Duodenal mucosa (tissue), 2 donors: ENCODE results near the gene GRAMD1A.

ENCODE experiments used
- H3K27ac ChIP-seq: one replicate; pipeline ENCODE4 v1.7.0; 2013; ENCODE audit warnings: low read depth, low read length
- H3K27me3 ChIP-seq, 2 donors: one replicate each; pipeline ENCODE4 v1.7.0; 2013; ENCODE audit warnings: low read length in 2 of 2, control low read depth in 1 of 2; ENCODE audit not compliant: insufficient read depth in 2 of 2, control insufficient read depth in 1 of 2
- H3K36me3 ChIP-seq, 2 donors: one replicate each; pipeline ENCODE4 v1.7.0; 2013; ENCODE audit warnings: low read length in 2 of 2, control low read depth in 1 of 2; ENCODE audit not compliant: insufficient read depth in 2 of 2, control insufficient read depth in 1 of 2
- H3K4me1 ChIP-seq, 2 donors: one replicate each; pipeline ENCODE4 v1.7.0; 2013; ENCODE audit warnings: low read length in 2 of 2, control low read depth in 1 of 2; ENCODE audit not compliant: insufficient read depth in 2 of 2, control insufficient read depth in 1 of 2
- H3K4me3 ChIP-seq, 2 donors: one replicate each; pipeline ENCODE4 v1.7.0; 2013; ENCODE audit warnings: low read length in 2 of 2, low read depth in 1 of 2
- H3K9ac ChIP-seq, 2 donors: one replicate each; pipeline ENCODE4 v1.7.0; 2013; ENCODE audit warnings: low read length in 2 of 2, low read depth in 1 of 2
- H3K9me3 ChIP-seq, 2 donors: one replicate each; pipeline ENCODE4 v1.7.0; 2013; ENCODE audit warnings: low read length in 2 of 2, control low read depth in 1 of 2; ENCODE audit not compliant: control insufficient read depth in 1 of 2

Gene GRAMD1A

DNA sequence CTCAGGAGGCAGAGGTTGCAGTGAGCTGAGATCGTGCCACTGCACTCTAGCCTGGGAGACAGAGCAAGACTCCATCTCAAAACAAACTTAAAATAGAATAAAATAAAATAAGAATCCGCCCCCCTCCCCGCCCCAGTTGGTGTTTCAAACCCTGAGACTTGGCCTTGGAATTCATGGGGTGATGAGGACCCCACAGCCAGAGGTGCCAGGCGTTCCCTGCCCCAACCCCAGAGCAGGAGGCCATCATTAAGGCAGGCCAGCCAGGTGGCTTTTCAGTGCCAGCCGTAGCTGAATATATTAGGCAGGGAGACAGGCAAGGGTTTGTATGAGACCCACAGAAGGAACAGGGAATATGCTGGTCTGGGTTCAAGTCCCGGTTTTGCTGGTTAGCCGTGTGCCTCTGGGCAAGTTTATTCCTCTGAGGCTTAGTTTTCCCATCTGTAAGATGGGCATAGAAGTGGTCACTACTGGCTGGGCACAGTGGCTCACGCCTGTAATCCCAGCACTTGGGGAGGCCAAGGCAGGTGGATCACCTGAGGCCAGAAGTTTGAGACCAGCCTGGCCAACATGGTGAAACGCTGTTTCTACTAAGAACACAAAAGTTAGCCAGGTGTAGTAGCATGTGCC, 53.7 kb downstream of the GRAMD1A start:
- H3K9ac ChIP-seq: no peak overlapping the region
- no peaks in the 10 kb centered on the region for H3K9me3 ChIP-seq

DNA sequence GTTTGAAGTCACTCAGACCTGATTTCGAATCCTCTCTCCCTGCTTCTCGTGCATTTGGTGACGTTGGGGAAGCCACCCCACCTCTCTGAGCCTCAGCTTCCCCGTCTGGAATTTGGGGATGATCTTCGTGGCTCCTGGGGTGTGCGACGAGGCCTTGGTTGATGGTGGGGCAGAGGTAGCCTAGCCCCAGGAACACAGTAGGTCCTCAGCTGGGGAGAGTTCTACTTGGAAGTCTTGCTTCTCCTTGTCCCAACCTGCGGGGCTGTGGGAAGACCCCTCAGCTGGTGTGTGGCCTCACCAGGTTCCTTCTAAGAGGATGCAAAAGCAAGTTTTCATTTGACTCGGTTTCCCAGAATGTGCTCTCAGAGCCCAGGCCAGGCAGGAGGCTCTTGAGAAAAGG, 54.5 kb downstream of the GRAMD1A start:
- Histone ChIP-seq H3K4me3 (no peak overlapping the region), H3K9ac (no peak overlapping the region), H3K4me1 (no peaks in the 10 kb centered on the region), H3K9me3 (no peaks in the 10 kb centered on the region), H3K27ac (no peak overlapping the region), H3K36me3 (no peaks in the 10 kb centered on the region), H3K27me3 (peaks cover 0 to 7% of the 10 kb centered on the region in 2 donors)

More for the DNA sequence above, 53.7 kb downstream of the GRAMD1A start:
- Histone ChIP-seq H3K4me3 (no peak overlapping the region), H3K27ac (no peak overlapping the region), H3K4me1 (no peaks in the 10 kb centered on the region), H3K36me3 (no peaks in the 10 kb centered on the region), H3K27me3 (peaks cover 0 to 7% of the 10 kb centered on the region in 2 donors)

DNA sequence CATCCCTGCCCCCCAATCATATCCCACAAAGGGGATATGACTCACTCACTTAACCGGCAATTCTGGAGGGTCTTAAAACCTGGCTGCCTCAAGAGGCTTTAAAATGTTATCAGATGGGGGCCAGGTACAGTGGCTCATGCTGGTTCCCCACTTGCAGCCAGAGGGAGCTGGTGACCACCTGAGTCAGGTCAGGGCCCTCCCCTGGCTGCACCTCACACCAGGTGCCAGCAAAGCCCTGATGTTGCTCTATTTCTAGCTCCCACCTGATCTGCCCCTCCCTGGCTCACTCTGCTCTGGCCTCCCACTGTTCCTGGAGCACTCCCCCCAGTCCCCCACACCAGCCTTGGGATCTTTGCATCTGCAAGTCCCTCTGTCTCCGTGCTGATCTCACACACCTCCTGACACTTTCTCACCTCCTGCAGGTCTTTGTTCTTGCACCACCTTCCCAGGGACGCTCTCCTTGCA, 55.6 kb downstream of the GRAMD1A start:
- no peaks in the 10 kb centered on the region for H3K4me1 ChIP-seq
- peaks cover 0 to 7% of the 10 kb centered on the region in 2 donors for H3K27me3 ChIP-seq
- no peak overlapping the region for H3K9ac ChIP-seq
- H3K27ac ChIP-seq: no peak overlapping the region
- H3K4me3 ChIP-seq: no peak overlapping the region
- no peaks in the 10 kb centered on the region for H3K9me3 ChIP-seq
- no peaks in the 10 kb centered on the region for H3K36me3 ChIP-seq

DNA sequence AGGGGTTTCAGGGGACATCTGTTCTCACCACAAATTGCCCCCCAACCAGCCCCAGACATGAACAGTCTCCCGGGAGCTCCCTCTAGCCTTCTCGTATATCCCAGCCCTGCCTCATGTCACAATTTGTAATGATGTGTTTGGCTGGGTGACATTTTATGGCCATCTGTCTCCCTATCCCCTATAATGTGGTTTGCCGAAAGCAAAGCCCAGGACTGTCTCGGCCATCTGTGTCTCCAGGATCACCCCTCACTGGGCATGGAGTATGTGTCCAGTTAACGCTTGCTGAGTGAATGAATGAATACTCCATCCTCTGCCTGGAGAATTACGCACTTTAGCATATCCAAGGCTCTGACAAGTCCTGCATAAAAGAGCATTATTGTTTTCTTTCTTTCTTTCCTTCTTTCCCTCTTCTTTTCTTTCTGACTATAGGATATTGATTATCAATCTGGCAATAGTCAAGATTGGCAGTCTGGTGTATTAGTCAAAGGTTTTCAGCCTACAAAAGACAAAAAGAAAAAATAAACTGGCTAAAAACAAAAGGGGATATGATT, 56.5 kb downstream of the GRAMD1A start:
- H3K9ac ChIP-seq: no peak overlapping the region
- no peak overlapping the region for H3K4me3 ChIP-seq
- peaks cover 0 to 7% of the 10 kb centered on the region in 2 donors for H3K27me3 ChIP-seq
- no peaks in the 10 kb centered on the region for H3K36me3 ChIP-seq
- H3K4me1 ChIP-seq: no peaks in the 10 kb centered on the region
- H3K9me3 ChIP-seq: no peaks in the 10 kb centered on the region
- H3K27ac ChIP-seq: no peak overlapping the region

DNA sequence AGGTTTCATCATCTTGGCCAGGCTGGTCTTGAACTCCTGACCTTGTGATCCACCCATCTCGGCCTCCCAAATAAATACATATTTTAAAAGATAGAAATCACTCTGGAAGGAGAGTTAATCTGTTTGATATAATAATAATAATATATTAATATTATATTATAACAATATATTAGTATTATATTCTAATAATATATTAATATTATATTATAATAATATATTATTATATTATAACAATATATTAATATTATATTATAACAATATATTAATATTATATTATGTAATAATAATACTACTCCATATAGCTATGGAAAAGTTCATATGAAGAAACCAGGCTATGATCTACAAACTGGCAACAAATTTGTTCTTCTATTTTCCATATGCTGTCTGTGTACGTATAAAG, 58.2 kb downstream of the GRAMD1A start:
- no peaks in the 10 kb centered on the region for H3K4me1 ChIP-seq
- H3K36me3 ChIP-seq: no peaks in the 10 kb centered on the region
- no peaks in the 10 kb centered on the region for H3K9me3 ChIP-seq
- H3K9ac ChIP-seq: no peak overlapping the region
- H3K4me3 ChIP-seq: no peak overlapping the region
- H3K27ac ChIP-seq: no peak overlapping the region
- peaks cover 0 to 7% of the 10 kb centered on the region in 2 donors for H3K27me3 ChIP-seq

DNA sequence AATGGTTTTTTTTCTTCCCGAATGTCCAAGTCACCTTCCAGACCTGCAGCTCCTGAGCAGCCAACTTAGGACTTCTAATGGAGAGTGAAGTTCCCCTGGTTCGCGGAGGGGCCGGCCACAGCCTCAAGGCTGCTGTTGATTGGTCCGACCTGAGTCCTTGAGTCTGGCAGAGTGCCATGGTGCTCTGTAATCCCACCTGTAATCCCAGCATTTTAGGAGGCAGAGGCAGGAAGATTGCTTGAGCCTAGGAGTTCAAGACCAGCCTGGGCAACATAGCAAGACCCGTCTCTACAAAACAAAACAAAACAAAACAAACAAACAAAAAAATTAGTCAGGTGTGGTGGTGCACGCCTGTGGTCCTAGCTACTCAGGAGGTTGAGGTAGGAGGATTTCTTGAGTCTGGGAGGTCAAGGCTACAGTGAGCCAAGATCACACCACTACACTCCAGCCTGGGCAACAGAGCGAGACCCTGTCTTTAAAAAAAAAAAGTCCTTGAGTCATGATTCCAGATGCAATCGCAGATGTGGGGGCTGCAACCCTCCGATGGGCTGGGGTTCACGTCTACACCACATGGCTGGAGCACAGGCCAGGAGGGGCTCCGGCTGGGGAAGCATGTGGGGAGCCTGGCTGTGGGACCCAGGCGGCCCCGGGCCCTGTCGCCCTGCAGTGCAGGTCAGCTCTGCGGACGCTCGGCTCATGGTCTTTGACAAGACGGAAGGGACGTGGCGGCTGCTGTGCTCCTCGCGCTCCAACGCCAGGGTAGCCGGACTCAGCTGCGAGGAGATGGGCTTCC, 59.1 kb downstream of the GRAMD1A start:
- Histone ChIP-seq H3K9me3 (no peaks in the 10 kb centered on the region), H3K4me1 (no peaks in the 10 kb centered on the region), H3K9ac (no peak overlapping the region), H3K4me3 (no peak overlapping the region), H3K27me3 (peaks cover 0 to 7% of the 10 kb centered on the region in 2 donors), H3K36me3 (no peaks in the 10 kb centered on the region), H3K27ac (no peak overlapping the region)

DNA sequence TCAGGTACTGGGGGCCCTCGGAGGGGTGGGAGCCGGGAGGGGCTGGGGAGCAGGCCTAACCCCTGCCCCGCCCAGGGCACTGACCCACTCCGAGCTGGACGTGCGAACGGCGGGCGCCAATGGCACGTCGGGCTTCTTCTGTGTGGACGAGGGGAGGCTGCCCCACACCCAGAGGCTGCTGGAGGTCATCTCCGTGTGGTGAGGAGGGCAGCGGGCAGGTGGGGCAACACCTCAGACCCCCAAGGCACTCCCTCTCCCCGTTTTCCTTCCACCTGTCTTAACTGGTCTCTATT, 59.6 kb downstream of the GRAMD1A start:
- Histone ChIP-seq H3K9ac (no peak overlapping the region), H3K4me3 (no peak overlapping the region), H3K36me3 (no peaks in the 10 kb centered on the region), H3K4me1 (no peaks in the 10 kb centered on the region), H3K27ac (no peak overlapping the region), H3K9me3 (no peaks in the 10 kb centered on the region), H3K27me3 (peaks cover 0 to 4% of the 10 kb centered on the region in 2 donors)

DNA sequence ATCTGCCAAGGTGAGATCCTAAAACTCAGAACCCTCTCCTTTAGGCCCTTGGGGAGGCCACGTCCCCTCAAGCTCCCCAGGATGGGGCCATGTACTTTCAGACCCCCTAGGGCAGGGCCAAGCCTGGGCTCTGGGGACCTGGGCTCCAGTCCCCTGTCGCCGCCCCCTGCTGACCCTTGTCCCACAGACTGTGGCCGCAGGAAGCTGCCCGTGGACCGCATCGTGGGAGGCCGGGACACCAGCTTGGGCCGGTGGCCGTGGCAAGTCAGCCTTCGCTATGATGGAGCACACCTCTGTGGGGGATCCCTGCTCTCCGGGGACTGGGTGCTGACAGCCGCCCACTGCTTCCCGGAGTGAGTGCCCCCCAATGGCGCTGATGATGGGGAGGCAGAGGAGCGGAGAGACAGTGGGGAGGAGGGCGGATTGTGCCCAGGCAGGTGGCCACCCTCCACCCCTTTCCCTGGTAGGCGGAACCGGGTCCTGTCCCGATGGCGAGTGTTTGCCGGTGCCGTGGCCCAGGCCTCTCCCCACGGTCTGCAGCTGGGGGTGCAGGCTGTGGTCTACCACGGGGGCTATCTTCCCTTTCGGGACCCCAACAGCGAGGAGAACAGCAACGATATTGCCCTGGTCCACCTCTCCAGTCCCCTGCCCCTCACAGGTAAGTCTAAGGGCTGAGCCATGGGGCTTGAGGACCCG, 60.2 kb downstream of the GRAMD1A start:
- Histone ChIP-seq H3K4me3 (no peak overlapping the region), H3K27me3 (peaks cover 0 to 4% of the 10 kb centered on the region in 2 donors)

DNA sequence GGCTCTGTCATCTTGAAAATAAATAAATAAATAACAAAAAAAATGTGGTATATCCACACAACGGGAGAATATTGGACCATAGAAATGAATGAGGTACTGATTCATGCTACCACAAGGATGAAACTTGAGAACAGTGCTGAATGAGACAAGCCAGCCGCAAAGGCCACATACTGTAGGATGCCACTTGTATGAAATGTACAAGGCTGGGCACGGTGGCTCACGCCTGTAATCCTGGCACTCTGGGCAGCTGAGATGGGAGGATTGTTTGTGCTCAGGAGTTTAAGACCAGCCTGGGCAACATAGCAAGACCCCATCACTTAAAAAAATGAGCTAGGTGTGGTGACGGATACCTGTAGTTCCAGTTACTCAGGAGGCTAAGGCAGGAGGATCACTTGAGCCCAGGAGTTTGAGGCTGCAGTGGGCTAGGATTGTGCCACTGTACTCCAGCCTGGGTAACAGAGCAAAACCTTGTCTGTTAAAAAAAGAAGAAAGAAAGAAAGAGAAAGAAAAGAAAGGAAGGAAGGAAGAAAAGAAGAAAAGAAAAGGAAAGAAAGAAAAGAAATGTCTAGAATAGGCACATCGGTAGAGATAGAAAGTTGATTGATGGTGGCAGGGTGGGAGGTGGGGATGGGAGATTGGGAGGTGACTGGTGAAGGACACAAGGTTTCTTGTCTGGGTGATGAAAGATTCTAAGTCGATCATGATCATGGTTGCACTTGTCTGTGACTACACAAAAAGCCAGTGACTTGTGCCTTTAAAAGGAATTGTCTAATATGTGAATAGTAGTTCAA, 61.7 kb downstream of the GRAMD1A start:
- no peaks in the 10 kb centered on the region for H3K4me1 ChIP-seq
- H3K27ac ChIP-seq: no peak overlapping the region
- no peaks in the 10 kb centered on the region for H3K27me3 ChIP-seq
- no peaks in the 10 kb centered on the region for H3K36me3 ChIP-seq
- H3K4me3 ChIP-seq: no peak overlapping the region
- H3K9me3 ChIP-seq: no peaks in the 10 kb centered on the region
- no peak overlapping the region for H3K9ac ChIP-seq

More for the DNA sequence above, 60.2 kb downstream of the GRAMD1A start:
- H3K9me3 ChIP-seq: no peaks in the 10 kb centered on the region
- H3K4me1 ChIP-seq: no peaks in the 10 kb centered on the region
- H3K27ac ChIP-seq: no peak overlapping the region
- no peaks in the 10 kb centered on the region for H3K36me3 ChIP-seq
- H3K9ac ChIP-seq: no peak overlapping the region
